GM12865 (cell line): ENCODE data around the gene MAZ.

Source experiments
- DNase-seq: peaks from one replicate; pipeline ENCODE4 v3.0.0; 2010; ENCODE audit warnings: low read depth
- H3K4me3 ChIP-seq: 2 replicates; pipeline ENCODE4 v1.5.1; 2011; ENCODE audit warnings: mild to moderate bottlenecking, low read depth, low read length, control low read depth
- CTCF ChIP-seq: IDR thresholded peaks from 2 replicates; pipeline ENCODE4 v1.5.1; 2011; ENCODE audit warnings: low read length, control low read depth, low read depth, inconsistent platforms; ENCODE audit not compliant: insufficient read depth; ENCODE audit errors: missing control alignments

Gene MAZ

GRCh38 chr16:29834079-29834478 lies 27.8 kb downstream of the MAZ start:
- TF ChIP-seq CTCF: no peak
- no peak overlapping the region for H3K4me3 ChIP-seq
- DNase-seq: no peak

GRCh38 chr16:29835926-29836325 lies 29.6 kb downstream of the MAZ start:
- H3K4me3 ChIP-seq: no peak overlapping the region
- TF ChIP-seq CTCF: no peak
- no peak for DNase-seq

- no peak for TF ChIP-seq CTCF
- no peak for DNase-seq
- no peak overlapping the region for H3K4me3 ChIP-seq
Observed at GRCh38 chr16:29836623-29837022, 30.3 kb downstream of the MAZ start.

GRCh38 chr16:29837841-29838240 lies 31.5 kb downstream of the MAZ start:
- no peak for DNase-seq
- no peak overlapping the region for H3K4me3 ChIP-seq
- no peak for TF ChIP-seq CTCF

- no peak for DNase-seq
- H3K4me3 ChIP-seq: no peak overlapping the region
- no peak for TF ChIP-seq CTCF
Observed at GRCh38 chr16:29839822-29840221, 33.5 kb downstream of the MAZ start.

- no peak overlapping the region for H3K4me3 ChIP-seq
- TF ChIP-seq CTCF: no peak
- no peak for DNase-seq
Observed at GRCh38 chr16:29840240-29840639, 33.9 kb downstream of the MAZ start.

GRCh38 chr16:29841631-29842030 lies 35.3 kb downstream of the MAZ start:
- TF ChIP-seq CTCF: no peak
- no peak overlapping the region for H3K4me3 ChIP-seq
- DNase-seq: no peak
